OCI-LY1 (cell line): ENCODE results near the gene ADD2.

Experiments
- EZH2 ChIP-seq: fragments of 200-600 bp; sonication (generic), shearing (Covaris generic); IDR thresholded peaks from 2 replicates; pipeline ENCODE4 v1.8.0; 2017; ENCODE audit warnings: borderline replicate concordance, mixed run types, mild to moderate bottlenecking, antibody characterized with exemption, low read length, moderate library complexity, mixed read lengths
- TF ChIP-seq, protein P1 (sequence below): fragments of 200-600 bp; sonication (generic), shearing (Covaris generic); IDR thresholded peaks from 2 replicates; pipeline ENCODE4 v1.5.1; 2017; ENCODE audit warnings: mild to moderate bottlenecking, antibody characterized with exemption, low read length, moderate library complexity, mixed read lengths

DNA sequence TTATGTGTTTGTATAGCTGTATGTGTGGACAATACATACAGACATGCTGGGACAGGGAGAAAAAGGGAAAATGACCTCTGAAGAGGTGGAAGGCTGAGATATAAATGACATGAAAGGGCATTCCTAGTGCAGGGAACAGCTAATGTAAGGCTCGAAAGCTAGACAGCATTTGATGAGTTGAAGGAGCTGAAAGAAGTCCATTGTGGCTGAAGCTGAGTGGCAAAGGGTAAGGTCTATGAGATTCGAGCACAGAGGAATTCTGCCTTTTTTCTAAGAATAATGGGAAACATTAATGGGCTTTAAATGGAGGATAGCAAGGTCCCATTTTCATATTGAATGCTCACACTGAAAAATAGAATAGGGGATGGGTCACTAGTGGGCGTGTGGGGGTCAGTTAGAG, 23.6 kb downstream of the ADD2 start:
- TF ChIP-seq, protein P1, sequence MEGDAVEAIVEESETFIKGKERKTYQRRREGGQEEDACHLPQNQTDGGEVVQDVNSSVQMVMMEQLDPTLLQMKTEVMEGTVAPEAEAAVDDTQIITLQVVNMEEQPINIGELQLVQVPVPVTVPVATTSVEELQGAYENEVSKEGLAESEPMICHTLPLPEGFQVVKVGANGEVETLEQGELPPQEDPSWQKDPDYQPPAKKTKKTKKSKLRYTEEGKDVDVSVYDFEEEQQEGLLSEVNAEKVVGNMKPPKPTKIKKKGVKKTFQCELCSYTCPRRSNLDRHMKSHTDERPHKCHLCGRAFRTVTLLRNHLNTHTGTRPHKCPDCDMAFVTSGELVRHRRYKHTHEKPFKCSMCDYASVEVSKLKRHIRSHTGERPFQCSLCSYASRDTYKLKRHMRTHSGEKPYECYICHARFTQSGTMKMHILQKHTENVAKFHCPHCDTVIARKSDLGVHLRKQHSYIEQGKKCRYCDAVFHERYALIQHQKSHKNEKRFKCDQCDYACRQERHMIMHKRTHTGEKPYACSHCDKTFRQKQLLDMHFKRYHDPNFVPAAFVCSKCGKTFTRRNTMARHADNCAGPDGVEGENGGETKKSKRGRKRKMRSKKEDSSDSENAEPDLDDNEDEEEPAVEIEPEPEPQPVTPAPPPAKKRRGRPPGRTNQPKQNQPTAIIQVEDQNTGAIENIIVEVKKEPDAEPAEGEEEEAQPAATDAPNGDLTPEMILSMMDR = no peak
- TF ChIP-seq EZH2 = no peak
